GM12874 (cell line): ENCODE measurements around the gene PDZK1IP1.

Experiments used
- CTCF ChIP-seq: IDR thresholded peaks from 2 replicates; pipeline ENCODE4 v1.5.1; 2011; ENCODE audit warnings: low read depth, mild to moderate bottlenecking, control low read depth, low read length, moderate library complexity; ENCODE audit not compliant: insufficient read depth

PDZK1IP1 gene

GRCh38 chr1:47231301-47232186, 41.7 kb upstream of the PDZK1IP1 start:
- no peak for TF ChIP-seq CTCF

GRCh38 chr1:47230692-47231300, 41.0 kb upstream of the PDZK1IP1 start:
- no peak for TF ChIP-seq CTCF

GRCh38 chr1:47229886-47230691, 40.3 kb upstream of the PDZK1IP1 start:
- no peak for TF ChIP-seq CTCF

- TF ChIP-seq CTCF = no peak
These were observed 39.4 kb upstream of the PDZK1IP1 start for GRCh38 chr1:47229031-47229885.

- TF ChIP-seq CTCF = no peak
These were observed 38.8 kb upstream of the PDZK1IP1 start for GRCh38 chr1:47228644-47229030.

GRCh38 chr1:47227341-47228232, 37.8 kb upstream of the PDZK1IP1 start:
- no peak for TF ChIP-seq CTCF
